GM19193 (cell line): ENCODE data around the gene OPCML.

Experiments used
- POLR2A ChIP-seq: IDR thresholded peaks from 4 replicates; pipeline ENCODE4 v1.6.1; 2011; ENCODE audit not compliant: insufficient read depth, insufficient read length; ENCODE audit errors: extremely low read depth

Gene OPCML

GRCh38 chr11:133531971-133532651 lies at the start of gene OPCML:
OPCML (minus strand) TSS chr11:133532501.
- TF ChIP-seq POLR2A, result no peak

GRCh38 chr11:133581091-133581490 lies 48.8 kb upstream of the OPCML start:
- TF ChIP-seq POLR2A, result no peak

DNA sequence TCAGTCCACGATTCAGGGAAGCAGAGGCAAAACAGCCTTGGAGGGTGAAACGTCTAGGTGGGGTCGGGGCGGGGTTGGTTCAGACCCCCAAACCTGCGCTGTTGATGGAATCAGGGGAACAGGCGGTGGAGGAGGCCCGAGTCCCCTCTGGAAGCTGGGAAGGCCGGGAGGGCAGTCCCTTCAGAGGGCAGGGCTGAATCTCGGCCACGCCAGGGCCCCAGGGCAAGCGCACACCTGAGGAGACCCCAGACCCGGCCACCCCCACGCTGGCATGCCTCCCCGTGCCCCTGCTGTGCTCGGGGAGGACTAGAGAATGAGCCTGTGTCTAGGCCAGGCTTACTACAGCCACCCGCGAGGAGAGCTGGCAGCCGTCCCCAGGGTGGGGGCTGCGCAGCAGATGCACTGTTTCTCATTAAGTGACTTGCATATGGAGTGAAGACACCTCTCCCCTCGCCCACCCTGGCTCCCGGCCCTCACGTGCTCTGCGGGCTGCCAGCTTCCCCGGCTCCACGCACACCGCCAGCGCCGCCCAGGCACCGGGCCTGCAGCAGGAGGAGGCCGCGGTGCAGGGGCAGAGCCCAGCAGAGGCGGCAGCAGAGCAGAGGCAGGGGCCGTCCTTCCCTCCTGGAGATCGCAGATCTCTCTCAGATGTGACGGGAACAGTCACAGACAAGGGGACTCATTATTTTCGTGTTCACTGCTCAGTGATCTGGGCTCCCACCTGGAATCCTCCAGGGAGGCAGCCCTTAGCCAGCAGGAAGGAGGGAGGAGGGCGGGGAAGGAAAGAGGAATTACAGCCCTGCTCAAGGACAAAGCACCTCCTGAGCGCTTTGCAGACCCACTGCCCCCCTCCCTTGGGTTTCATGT lies 47.1 kb upstream of the OPCML start:
- no peak for TF ChIP-seq POLR2A

GRCh38 chr11:133577403-133577802 lies 45.1 kb upstream of the OPCML start:
- TF ChIP-seq POLR2A, result no peak

DNA sequence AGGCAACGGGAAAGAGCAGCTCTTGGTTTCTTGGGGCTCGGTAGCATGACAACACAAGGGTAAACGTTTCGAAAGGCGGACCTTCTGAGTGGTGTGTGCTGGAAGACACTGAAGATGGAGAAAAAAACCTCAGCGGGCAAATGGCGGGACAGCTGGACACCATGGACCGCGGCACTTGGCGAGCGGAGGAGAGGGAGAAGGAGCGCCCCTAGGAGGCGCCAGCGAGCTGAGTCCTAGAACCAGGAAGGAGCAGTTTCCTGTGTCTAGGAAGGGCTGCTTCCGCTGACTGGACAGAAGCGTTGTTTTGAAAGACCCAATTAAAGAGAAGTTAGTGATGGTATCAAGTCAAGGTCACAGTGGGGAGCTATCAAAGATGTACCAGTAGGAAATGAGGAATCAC lies 44.0 kb upstream of the OPCML start:
- no peak for TF ChIP-seq POLR2A

GRCh38 chr11:133573081-133573480 lies 40.8 kb upstream of the OPCML start:
- TF ChIP-seq POLR2A, result no peak

- no peak for TF ChIP-seq POLR2A
Measured at GRCh38 chr11:133570376-133570775, 38.1 kb upstream of the OPCML start.

DNA sequence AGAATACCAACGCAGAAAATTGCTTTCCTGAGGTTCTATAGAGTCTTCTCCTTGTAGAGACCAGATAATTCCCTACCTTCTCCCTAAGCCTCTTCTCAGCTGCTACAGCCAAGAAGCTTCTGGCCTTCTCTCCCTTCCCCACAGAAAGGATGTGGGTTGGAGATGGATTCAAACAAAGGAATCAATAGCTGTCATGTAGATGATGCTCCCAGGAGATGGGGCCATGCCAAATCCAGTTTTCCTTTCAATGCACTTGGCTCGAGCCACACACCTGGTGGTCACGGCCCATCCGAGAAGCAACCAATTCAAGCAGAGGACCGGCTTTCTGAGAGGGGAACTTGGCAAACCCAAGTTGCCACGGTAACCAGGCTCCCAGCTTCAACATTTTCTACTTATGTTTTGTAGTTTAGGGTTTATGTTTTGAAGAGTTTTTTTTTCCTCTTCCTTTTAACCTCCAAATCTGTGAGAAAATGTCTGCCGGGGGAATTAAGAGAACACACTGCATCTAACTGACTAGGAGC lies 31.3 kb upstream of the OPCML start:
- no peak for TF ChIP-seq POLR2A

- TF ChIP-seq POLR2A, result no peak
Measured at GRCh38 chr11:133560472-133560855, 28.2 kb upstream of the OPCML start.

DNA sequence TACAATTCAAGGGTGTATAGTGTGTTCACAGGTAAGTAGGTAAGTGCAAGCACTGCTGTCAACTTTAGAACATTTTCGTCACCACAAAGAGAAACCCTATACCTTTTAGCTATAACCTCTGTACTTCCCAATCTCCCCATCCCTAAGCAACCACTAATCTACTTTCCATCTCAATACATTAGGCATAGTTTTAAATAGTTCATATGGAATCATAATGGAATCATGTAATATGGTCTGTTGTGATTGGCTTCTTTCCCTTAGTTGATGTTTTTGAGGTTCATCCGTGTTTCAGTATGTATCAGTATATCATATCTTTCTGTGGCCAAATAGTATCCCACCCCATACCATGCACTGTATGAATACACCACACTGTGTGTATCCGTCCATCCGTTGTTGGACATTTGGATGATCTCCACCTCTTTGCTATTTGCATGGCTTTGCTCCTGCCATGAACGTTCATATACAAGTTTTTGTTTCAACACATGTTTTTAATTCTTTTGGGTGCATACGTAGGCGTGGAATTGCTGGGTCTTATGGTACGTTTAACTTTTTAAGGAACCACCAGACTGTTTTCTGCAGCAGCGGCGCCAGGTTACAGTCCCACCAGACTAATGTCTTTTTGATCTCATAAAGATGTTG lies 27.7 kb upstream of the OPCML start:
- TF ChIP-seq POLR2A, result no peak

DNA sequence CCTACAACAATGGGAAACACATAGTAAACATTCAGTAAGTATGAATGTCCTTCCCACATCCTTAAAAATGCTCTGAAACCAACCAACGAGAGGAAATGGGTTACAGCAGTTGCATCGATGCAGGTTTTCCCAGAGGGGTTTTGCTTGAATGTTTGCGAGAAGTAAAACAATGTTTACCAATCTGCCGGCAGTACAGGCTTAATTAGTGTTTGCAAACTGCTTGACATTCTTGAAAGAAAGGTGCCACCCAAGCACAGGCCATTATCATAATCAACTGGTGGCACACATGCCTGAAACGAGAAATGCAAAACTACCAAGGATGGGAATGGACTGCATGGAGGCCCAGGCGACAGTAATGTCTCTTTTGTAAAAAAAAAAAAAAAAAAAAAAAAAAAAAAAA lies 27.1 kb upstream of the OPCML start:
- no peak for TF ChIP-seq POLR2A

GRCh38 chr11:133555034-133555433 lies 22.7 kb upstream of the OPCML start:
- no peak for TF ChIP-seq POLR2A

DNA sequence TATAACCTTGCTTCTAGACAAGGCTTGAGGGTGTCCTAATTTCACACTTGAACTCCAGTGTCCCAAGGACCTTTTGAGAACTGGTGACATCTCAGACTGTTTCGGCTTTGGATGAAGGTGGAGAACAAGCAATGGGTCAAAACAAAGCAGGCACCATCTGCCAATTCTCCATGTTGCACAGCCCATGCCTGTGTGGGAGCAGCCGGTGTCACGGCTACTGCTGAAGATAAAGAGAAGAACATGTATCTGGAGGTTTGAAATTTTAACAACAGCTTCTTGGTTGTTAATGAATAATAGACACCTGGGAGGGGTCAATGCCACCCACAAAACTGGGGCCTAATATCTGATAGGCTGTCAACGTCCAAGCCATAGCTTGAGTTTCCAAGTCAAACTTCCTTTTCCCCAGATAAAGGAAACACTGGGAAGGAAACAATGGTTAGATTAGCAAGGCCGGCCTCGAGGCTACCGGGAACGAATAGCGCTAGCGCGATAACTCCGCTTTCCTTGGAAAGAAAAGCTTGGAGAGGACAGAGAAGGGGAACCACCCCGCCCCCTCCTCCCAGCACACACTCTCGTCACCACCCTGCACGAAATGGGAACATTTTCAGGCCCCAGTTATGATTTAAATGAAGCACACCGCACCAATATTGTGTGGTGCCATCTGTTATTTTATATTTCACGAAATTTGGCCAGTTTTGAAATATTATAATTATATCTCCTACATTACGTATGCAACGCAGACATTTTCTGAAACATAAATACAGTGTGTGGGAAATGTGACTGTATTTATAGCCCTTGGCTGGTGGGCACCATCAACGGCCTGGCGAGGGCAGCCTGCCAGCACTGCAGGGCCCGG lies 21.8 kb upstream of the OPCML start:
- no peak for TF ChIP-seq POLR2A

DNA sequence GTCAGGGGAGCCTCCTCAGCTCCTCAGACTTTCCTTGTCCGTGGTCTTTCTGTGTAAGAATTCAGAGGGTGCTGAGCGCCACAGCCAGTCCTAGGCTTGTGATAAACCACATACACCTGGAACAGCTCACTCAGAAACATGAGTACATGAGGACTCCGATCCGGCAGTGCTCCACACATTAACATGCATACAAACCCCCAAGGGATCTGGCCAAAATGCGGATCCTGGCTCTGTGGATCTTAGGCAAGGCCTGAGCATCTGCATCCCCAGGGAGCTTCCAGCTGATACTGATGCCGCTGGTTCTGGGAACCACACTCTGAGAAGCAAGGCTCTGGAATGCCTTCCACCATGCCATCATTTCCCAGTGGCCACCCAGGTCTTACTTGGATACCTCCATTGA lies 20.6 kb upstream of the OPCML start:
- TF ChIP-seq POLR2A, result no peak
